ENCODE data around the gene CASP1.

DNA sequence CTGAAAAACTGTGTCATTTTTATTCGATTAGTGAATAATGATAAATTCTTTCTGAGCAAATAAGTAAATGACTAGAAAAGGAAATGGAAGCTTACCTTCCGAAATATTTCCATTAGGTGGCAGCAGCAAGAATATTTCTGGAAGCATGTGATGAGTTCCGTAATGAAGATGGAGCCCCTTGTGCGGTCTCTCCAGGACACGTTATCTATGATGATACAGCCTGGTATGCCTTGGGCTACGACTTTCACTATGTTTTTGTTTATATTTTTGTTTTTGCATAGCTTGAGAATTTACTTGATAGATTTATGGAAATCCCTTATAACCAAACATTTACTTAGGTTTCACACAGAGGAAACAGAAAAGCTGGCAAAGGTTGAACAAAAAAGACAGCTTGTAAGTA, 37.7 kb downstream of the CASP1 start:
- TF ChIP-seq CTCF (IDR thresholded peaks at IDR 0.05), result 0 out of 2 replicates have a peak, but pooled peaks have one; percentile 15
- no peak for TF ChIP-seq ZFX (IDR thresholded peaks at IDR 0.05; ENCODE audit: borderline replicate concordance)
